Measurements from ENCODE around the gene PEX12. TPM values are rescaled to one million over a fixed set of nuclear protein-coding genes. Genes with fewer than 3 reads are reported as not detected.

The PEX12 gene
- total and polyA plus RNA-seq, 2 donors (not counting 3 experiments of a cell fraction or from before 2014, with no cell fraction given) = 3.4 to 4.5 TPM

DNA sequence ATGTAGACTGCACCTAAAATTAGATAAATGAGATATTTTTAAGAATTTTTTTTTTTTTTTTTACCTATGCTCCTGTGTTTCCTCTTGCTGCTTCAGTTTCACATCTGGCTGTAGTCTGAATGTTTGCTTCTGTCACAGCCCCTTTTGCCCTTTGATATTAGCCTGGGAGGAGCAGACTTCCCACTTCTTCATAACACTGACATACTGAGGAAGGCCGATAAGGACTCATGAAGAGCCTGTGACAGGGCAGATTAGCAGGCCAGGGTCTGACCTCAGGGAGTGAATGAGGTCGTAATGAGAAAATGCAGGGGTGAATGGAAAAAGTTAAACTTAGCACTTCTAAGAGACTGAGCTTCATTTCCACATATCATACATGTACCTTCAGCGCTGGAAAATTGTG lies 17.7 kb downstream of the PEX12 start, which contains the start of gene SLFN14:
TSS of gene SLFN14 (minus strand) at position 117 of the 400 bp plus-strand sequence. CDS start 2,757 bp downstream, outside the sequence.
- DNase-seq (ENCODE audit: low read depth, low spot score) (peak; percentile 56), FAIRE-seq (no peak)
- H4K20me1 ChIP-seq (replicated peaks; ENCODE audit: control insufficient read depth, extremely low read depth, insufficient read depth, low read length) = no peaks in the 10 kb centered on the region
- no peaks in the 10 kb centered on the region for H3K4me1 ChIP-seq (ENCODE audit: control insufficient read depth, extremely low read depth, insufficient read depth, low read length)
- peaks cover 15 to 37% of the 10 kb centered on the region in 2 experiments for H3K27me3 ChIP-seq (ENCODE audit: control insufficient read depth in 2 of 2, insufficient read depth in 2 of 2, low read length in 2 of 2)
- H3K9me3 ChIP-seq (replicated peaks; ENCODE audit: control insufficient read depth, insufficient read depth, low read length) = no peaks in the 10 kb centered on the region
- no peaks in the 10 kb centered on the region for H3K36me3 ChIP-seq (ENCODE audit: control insufficient read depth in 2 of 2, extremely low read depth in 1 of 2, insufficient read depth in 2 of 2, low read length in 2 of 2)
- POLR2A ChIA-PET = no interaction called here
- CTCF ChIA-PET = interaction anchor here (1.6 kb wide), 1 partner anchor 21 kb away, joined by 3 read pairs; no protein-coding TSS in a partner anchor
- intact Hi-C loops (cut with micrococcal nuclease) = no loop called here
- H3K9ac ChIP-seq (replicated peaks; ENCODE audit: extremely low read depth, insufficient read depth, low read length) = no peak within 1 kb of the TSS
- H2AFZ ChIP-seq (ENCODE audit: low read depth, low read length) = no peak within 1 kb of the TSS
- no peak within 1 kb of the TSS for H3K4me3 ChIP-seq (replicated peaks in 1 of 3; ENCODE audit: insufficient read depth in 1 of 3, low read depth in 1 of 3, low read length in 3 of 3)
- no peak within 1 kb of the TSS for H3K27ac ChIP-seq (ENCODE audit: insufficient read depth, low read depth, low read length)
- H3K4me2 ChIP-seq (ENCODE audit: insufficient read depth, low read length) = no peak within 1 kb of the TSS
- H3K9me1 ChIP-seq (replicated peaks; ENCODE audit: control insufficient read depth, extremely low read depth, insufficient read depth, low read length) = no peaks in the 10 kb centered on the region
- BruUV-seq (replicated peaks) = no TSS peak
- dilution Hi-C loops (cut with MboI; ENCODE audit: extremely low pct_ligation_motif_present, low sequenced_read_pairs) = no loop called here
- TF ChIP-seq GATA2 (IDR thresholded peaks at IDR 0.05; ENCODE audit: insufficient read depth, insufficient read length, low read depth, low read length) = no peak
- TF ChIP-seq MAX (IDR thresholded peaks at IDR 0.05; ENCODE audit: insufficient read depth, insufficient read length) = no peak
- no peak for TF ChIP-seq EZH2 (IDR thresholded peaks at IDR 0.05; ENCODE audit: borderline replicate concordance, low read depth, low read length, severe bottlenecking)
- TF ChIP-seq FOS (IDR thresholded peaks at IDR 0.05; ENCODE audit: borderline replicate concordance, insufficient read depth, low read length) = no peak
- TF ChIP-seq POLR2A (IDR thresholded peaks at IDR 0.05; ENCODE audit: low read depth, low read length) = no peak
- TF ChIP-seq POLR2AphosphoS5 (IDR thresholded peaks at IDR 0.05; ENCODE audit: insufficient read depth, low read depth, low read length) = no peak
- TF ChIP-seq JUN (IDR thresholded peaks at IDR 0.05; ENCODE audit: borderline replicate concordance, insufficient read depth, insufficient read length, low read depth) = no peak
- no peak for TF ChIP-seq MYC (IDR thresholded peaks at IDR 0.05; ENCODE audit: low read depth, low read length)
- TF ChIP-seq, protein P1, sequence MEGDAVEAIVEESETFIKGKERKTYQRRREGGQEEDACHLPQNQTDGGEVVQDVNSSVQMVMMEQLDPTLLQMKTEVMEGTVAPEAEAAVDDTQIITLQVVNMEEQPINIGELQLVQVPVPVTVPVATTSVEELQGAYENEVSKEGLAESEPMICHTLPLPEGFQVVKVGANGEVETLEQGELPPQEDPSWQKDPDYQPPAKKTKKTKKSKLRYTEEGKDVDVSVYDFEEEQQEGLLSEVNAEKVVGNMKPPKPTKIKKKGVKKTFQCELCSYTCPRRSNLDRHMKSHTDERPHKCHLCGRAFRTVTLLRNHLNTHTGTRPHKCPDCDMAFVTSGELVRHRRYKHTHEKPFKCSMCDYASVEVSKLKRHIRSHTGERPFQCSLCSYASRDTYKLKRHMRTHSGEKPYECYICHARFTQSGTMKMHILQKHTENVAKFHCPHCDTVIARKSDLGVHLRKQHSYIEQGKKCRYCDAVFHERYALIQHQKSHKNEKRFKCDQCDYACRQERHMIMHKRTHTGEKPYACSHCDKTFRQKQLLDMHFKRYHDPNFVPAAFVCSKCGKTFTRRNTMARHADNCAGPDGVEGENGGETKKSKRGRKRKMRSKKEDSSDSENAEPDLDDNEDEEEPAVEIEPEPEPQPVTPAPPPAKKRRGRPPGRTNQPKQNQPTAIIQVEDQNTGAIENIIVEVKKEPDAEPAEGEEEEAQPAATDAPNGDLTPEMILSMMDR (IDR thresholded peaks at IDR 0.05; ENCODE audit: extremely low read depth in 1 of 2, insufficient read depth in 1 of 2, low read depth in 1 of 2, low read length in 2 of 2) = no peak
- H3K79me2 ChIP-seq (ENCODE audit: control insufficient read depth, insufficient read depth, low read length) = no peaks in the 10 kb centered on the region
